Mammary epithelial cell (primary cell): Measurements from ENCODE around the gene ASB13.

Experiments
- EZH2 ChIP-seq: IDR thresholded peaks from 2 replicates; pipeline ENCODE4 v1.6.1; 2012; ENCODE audit warnings: low read length, inconsistent platforms, borderline replicate concordance
- TF ChIP-seq, protein P1 (sequence below), 2 donors: IDR thresholded peaks in 1 of 2; conservative IDR thresholded peaks in 1 of 2; 2 replicates each; pipeline ENCODE4 v1.5.1; 2011 to 2012; ENCODE audit warnings: inconsistent platforms in 2 of 2, low read length in 2 of 2, mild to moderate bottlenecking in 2 of 2, control low read depth in 1 of 2, low read depth in 1 of 2; ENCODE audit not compliant: insufficient read depth in 1 of 2; ENCODE audit errors: extremely low read depth in 1 of 2

DNA sequence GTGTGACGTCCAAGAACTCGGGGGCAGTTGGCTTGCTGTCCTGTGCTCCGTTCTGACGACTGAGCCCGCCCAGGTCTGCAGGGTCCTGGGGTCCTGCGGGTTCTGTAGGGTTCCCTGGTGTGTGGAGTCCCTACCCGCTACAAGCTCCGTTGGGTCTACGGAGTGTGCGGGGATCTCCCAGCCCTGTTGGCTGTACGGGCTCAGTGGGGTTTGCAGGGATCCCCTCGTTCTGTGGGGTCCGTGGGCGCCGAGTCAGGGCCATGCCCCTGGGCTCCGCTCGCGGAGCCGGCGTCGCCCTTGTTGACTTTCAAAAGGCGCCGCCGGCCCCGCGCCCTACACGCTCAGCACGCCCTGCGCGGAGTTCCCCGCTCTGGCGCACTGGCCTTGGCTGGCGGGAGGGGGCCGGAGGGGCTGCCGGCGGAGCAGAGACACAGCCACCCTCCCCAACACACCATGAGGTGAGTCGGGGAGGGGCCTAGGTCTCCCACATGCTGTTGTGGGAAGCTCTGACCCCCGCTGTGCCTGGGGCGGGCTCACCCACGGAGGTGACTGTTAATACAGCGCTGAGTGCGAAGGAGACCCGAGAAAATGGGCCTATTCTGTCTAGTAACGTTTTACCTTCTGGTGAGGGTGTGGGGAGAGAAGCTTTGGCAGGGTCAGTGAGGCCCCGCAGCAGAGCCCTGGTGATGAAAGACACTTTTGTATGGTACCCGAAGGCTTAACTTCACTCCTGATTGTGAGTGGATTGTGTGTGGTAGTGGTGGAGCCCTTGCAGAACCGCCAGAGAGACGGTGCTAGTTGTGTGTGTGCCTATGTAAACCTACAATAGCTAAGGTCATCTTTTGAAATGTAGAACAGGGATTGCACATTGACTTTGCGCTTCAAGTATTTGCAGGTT lies 26.3 kb upstream of the ASB13 start:
- TF ChIP-seq, protein P1, sequence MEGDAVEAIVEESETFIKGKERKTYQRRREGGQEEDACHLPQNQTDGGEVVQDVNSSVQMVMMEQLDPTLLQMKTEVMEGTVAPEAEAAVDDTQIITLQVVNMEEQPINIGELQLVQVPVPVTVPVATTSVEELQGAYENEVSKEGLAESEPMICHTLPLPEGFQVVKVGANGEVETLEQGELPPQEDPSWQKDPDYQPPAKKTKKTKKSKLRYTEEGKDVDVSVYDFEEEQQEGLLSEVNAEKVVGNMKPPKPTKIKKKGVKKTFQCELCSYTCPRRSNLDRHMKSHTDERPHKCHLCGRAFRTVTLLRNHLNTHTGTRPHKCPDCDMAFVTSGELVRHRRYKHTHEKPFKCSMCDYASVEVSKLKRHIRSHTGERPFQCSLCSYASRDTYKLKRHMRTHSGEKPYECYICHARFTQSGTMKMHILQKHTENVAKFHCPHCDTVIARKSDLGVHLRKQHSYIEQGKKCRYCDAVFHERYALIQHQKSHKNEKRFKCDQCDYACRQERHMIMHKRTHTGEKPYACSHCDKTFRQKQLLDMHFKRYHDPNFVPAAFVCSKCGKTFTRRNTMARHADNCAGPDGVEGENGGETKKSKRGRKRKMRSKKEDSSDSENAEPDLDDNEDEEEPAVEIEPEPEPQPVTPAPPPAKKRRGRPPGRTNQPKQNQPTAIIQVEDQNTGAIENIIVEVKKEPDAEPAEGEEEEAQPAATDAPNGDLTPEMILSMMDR (conservative IDR thresholded peaks at IDR 0.05 in 1 of 2, IDR thresholded peaks at IDR 0.05 in 1 of 2; ENCODE audit: extremely low read depth in 1 of 2, insufficient read depth in 1 of 2, low read depth in 1 of 2, low read length in 2 of 2) = no peak
- no peak for TF ChIP-seq EZH2
